ENCODE results near the gene TRIM8.
A peak's percentile ranks its signal among the peaks of the same experiment; 100 is the strongest.
"Not testable (repeated sequence)": the region's sequence is repeated elsewhere in the genome, so short reads cannot be mapped to it uniquely, and the experiment has no call there.

The TRIM8 gene

DNA sequence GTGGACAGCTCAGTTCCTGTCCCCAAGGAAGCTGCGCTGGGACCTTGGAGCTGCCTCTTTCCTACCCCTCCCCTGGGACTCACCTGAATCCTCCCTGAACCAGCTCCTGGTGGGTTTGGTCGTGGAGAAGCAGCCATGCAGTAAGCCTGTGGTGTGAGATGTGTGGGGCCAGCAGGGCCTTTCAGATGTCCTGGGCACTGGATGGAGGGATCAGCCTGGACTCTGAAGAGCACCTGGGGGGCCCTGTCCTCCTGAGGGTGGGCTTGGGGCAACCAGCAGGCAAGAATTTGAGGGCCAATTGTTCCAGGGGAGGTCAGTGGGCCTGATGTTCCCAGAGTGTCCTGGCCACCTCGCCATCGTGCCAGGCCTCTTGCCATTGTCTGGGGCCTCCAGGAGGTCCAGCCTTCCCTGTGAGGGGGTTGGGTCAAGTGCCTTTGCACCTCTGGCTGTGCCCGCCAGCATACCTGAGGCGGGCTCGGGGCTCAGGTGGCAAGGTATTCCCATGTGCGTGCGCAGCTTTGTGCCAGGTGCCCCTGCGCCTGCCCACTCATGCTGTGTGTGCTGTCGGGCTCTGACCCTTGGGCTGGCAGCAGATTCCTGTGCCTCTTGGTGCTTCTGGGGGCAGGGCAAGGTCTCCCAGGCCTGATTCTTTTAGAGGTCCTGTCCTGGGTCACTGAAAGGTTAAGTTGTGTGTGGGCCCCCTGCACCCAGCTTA, 7.3 kb downstream of the TRIM8 start:
- no peak for DNase-seq

DNA sequence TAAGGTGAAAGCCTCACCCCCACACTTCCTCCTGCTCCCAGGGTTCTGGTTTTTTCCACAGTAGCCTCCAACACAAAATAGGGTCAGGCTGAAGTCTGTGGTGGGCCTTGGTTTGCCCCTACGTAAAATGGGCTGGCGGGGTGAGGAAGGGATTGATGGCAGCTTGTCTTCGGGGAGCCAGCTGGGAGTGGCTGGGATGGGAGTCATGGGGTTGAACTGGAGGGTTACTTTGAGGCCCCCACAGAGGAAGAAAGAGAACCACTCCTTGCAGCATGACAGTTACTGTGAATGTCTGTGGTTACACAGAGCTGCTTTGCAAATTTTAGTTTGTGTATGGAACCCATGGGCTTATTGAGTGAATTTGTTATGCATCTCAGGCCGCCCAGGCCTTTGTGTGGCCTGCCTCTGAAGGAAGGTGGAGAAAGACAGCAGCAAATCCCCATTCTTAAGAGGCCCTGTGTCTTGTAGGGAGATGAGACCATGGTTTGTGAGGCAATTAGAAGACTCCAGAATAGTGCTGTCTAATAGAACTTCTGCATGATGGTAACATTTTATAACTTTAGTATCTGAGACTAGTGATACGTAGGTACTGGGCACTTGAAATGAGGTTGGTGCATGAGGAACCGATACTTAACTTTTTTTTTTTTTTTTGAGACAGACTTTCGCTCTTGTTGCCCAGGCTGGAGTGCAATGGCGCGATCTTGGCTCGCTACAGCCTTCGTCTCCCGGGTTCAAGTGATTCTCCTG, 8.1 kb downstream of the TRIM8 start:
- DNase-seq: peak; percentile 14

DNA sequence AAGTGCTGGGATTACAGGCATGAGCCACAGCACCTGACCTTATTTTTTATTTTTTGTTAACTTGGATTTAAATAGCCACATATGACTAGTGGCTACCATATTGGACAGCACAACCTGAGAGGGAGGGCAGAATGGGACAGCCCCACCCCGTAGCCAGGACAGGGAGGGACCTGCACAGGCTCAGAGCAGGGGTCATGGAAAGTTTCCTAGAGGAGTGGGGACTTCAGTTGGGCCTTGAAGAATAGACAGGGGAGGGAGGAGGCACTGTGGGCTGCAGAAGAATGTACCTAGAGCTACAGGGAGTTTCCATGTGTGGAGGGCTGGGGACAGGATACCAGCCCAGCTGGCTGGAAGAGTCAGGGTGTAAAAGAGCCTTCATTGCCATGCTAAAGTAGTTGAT, 8.8 kb downstream of the TRIM8 start:
- DNase-seq: no peak

DNA sequence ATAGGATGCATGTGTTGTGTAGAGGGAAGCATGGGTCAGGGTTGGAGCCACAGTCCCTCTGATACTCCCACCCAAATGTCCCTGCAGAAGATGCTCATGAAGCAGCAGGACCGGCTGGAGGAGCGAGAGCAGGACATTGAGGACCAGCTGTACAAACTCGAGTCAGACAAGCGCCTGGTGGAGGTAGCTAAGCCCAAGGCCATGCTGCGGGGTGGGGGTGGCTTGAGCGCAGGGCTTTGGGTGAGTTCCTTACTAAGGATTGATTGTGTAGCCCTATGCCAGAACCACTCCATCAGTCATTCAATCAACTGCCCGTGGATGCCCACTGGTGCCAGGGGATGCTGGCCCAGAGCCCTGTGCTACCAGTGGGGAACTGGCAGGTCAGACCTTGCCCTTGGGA, 10.3 kb downstream of the TRIM8 start:
- no peak for DNase-seq

DNA sequence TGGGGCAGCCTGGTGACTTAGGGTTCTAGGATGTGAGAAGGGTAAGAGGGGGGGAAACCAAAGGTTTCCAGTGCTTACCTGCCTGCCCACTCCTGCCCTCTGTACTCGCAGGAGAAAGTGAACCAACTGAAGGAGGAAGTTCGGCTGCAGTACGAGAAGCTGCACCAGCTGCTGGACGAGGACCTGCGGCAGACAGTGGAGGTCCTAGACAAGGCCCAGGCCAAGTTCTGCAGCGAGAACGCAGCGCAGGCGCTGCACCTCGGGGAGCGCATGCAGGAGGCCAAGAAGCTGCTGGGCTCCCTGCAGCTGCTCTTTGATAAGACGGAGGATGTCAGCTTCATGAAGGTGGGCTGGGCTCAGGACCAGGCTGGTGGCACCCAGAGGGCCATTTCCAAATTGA, 10.7 kb downstream of the TRIM8 start:
- no peak for DNase-seq

DNA sequence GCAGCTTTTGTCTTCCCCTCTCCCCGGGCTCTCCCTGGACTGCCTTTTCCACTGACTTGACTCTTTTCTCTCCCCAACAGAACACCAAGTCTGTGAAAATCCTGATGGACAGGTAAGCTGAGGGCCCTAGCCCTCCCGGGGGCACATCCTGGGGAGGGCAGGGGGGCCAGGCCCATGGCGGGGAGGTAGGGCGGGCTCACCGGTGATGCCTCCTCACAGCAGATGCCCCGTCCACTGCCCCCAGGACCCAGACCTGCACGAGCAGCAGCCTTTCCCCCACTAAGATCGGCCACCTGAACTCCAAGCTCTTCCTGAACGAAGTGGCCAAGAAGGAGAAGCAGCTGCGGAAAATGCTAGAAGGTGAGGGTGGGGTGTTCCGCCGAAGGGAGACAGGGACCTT, 11.7 kb downstream of the TRIM8 start:
- no peak for DNase-seq

DNA sequence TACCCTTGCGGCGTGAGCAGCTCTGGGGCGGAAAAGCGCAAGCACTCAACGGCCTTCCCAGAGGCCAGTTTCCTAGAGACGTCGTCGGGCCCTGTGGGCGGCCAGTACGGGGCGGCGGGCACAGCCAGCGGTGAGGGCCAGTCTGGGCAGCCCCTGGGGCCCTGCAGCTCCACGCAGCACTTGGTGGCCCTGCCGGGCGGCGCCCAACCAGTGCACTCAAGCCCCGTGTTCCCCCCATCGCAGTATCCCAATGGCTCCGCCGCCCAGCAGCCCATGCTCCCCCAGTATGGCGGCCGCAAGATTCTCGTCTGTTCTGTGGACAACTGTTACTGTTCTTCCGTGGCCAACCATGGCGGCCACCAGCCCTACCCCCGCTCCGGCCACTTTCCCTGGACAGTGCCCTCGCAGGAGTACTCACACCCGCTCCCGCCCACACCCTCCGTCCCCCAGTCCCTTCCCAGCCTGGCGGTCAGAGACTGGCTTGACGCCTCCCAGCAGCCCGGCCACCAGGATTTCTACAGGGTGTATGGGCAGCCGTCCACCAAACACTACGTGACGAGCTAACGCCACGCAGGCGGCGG, 12.6 kb downstream of the TRIM8 start:
- DNase-seq: no peak

DNA sequence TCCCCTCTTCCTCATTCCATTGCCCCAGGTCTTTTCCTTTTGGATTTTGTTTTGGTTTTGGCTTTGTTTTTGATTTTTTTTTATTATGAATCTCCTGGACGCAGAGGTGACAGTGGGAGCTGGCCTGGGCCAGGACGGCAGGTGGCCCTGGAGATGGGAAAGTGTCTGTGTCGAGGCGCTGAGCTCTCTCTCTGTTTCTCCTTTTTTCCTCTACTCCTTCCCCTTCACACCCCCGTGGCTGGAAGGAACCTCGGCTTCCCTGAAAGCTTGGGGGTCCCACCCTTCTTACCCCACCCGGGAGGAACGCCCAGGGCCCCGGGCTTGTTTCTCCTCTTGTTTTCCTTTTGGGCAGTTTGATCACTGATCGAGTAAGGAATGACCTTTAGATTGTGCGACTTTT, 13.2 kb downstream of the TRIM8 start:
- no peak for DNase-seq

DNA sequence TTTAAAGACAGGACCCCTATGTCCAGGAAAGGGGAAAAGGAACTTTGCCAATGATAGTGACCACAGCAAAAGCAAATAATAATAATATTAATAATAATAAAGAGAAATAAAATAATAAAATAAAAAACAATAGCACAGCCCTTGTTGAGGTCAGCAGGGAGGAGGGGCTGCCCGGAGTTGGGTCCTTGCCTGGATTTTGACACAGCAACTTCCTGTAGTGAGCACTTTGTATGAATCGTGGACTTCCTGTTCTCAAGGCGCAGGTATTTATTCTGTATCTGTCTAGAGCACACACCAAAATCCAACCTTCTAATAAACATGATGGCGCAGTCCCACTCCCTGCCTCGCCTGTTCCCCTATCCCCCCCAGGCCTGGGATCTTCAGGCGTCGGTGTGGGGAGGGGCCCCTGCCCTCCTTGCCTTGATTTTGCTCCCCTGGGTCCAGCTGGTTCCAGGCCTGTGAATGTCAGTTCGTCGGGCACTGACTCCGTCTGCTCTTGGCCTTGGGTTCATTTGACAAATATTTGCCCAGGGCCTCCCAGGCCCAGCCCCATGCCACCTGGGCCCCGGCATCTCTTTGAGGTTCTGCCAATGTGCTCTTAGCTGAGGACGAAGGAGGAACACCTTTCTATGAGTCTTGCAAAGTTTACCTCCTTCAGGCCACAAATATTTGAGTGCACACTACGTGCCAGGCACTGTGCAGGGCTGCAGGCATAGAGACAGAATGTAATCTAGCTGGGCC, 13.9 kb downstream of the TRIM8 start:
- DNase-seq: no peak

DNA sequence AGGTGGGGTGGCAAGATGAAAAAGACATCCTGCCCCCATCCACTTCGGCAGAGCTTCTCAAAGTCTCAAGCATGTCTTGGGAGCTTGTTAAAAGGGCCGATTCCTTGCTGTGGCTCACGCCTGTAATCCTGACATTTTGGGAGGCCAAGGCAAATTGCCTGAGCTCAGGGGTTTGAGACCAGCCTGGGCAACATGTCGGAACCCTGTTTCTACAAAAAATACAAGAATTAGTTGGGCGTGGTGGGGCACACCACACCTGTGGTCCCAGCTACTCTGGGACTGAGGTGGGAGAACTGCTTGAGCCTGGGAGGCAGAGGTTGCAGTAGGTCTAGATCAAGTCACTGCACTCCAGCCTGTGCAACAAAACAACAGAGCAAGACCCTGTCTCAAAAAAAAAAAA, 14.5 kb downstream of the TRIM8 start:
- no peak for DNase-seq

DNA sequence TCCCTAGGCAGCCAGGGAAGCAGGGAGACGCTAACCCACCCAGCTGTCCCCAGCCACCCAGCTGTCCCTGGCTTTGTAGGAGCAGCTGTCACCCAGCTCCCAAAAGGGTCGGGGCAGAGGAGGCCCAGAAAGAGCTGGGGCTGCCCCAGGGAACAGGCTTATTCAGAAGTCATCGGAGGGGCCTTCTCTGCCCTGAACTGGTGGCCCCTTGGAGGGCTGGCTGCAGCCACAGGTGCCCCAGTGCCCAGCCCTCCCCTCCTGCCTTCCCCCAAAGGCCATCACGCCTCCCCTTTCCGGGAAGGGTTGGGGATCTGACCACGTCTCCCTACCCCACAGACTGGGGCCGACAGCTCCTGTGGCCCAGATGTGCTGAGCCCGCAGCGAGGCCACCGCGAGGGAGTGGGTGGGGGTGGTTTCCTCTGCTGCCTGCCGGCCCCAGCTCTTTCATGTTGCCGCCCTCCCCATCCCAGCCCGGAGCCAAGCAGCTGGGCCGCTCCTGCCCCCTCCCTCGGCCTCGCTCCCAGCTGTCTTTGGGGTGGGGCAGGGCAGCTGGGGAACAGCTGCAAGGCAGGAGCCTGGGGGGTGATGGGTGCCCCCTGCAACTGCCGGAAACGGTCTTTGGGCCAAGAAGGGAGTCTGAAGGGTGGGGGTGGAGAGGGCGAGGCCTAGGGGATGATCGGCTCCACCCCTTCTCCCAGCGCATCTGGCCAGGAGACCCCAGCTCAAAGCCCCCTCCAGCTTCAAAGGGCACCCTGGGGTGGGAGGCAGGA, 16.8 kb downstream of the TRIM8 start:
- DNase-seq: peak; percentile 82

DNA sequence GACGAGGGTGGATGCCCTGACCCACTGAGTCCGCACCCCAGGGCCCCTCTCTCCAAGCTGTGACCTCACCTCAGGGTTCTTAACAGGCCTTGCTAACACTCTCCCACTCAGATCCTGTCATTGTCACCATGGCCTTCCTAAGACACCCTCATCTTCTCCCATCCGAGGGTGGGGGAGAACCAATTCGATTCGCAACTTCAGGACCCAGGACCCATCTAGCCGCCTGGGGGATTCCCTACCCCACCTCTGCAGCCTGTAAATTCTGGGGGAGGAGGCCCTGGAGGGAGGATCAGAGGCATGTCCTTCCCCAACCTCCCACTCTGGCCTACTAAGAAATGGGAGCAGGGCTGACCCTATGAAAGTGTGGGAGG, 17.4 kb downstream of the TRIM8 start:
- no peak for DNase-seq

DNA sequence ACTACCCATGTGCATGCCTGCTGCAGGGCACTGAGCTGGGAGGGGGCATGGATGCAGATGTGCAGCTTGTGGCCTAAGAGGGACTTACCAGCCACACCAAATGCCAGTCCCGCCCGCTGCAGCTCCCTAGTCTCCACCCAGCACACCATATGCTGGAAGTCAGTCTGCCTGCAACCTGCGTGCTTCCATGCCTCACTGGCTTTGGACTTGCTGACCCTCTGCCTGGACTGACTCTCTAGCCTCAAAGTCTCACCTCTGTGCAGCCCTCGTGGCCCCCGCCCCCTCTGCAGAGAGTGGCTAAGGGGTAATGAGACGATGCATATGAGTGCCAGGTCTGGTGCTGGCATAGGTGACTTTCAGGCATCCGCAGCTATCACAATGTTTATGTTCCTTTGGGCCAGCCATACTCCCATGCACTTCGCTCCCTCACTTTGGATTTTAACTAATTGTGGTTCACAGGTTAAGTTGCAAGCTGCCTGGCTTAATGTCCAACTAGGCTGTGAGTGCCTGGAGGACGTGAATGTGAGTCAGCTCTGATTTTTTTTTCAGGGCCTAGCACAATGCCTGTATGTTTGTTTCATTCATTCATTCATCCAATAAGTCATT, 21.7 kb downstream of the TRIM8 start:
- no peak for DNase-seq

DNA sequence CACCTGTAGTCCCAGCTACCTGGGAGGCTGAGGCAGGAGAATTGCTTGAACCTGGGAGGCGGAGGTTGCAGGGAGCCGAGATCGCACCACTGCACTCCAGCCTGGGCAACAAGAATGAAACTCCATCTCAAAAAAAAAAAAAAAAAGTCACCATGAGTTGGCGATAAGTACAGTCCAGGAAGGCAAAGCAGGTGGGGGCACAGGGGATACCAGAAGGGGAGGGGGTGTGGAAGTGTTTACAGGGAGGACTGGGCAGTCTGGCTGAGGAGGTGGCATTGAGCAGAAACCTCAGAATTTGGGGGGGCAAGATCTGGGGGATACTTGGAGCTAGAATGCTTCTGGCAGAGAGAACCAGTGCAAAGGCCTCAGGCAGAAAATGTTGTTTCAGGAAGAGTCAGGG, 23.1 kb downstream of the TRIM8 start:
- not testable (repeated sequence) for DNase-seq

DNA sequence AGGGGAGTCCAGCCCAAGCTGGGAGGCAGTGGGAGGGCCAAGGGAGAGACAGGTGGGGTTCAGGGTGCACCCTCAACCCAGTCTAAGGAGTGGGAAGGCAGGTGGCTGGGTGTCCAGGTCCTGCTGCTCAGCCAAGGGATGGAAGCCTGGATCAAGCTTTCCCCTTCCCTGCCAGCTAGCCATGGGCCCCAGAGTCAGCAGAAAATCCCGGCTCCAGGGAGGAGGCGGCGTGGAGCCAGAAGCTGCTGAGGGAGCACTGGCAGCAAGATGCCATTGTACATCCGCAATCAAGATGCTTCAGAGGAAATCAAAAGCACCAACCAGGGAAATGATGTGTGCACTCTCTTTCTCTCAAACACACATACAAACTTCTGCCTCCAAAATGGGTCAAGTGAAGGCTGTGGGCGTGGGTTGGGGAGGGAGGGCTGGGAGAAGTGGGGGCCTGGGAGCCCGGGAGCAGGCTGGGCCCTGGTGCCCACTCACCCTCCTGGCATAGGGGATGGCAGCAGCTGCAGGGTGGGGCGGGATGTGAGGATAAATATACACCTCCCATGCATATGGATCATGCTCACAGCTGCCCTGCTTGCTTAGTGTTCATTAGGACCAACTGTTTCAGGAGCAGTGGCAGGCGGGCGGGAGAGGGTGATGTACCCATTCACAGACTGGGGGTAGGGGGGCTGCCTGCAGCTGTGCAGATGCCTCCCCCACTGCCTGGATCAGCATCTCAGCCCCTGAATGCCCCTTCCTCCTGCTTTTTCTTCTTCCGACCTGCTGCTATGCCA, 24.2 kb downstream of the TRIM8 start:
- no peak for DNase-seq

DNA sequence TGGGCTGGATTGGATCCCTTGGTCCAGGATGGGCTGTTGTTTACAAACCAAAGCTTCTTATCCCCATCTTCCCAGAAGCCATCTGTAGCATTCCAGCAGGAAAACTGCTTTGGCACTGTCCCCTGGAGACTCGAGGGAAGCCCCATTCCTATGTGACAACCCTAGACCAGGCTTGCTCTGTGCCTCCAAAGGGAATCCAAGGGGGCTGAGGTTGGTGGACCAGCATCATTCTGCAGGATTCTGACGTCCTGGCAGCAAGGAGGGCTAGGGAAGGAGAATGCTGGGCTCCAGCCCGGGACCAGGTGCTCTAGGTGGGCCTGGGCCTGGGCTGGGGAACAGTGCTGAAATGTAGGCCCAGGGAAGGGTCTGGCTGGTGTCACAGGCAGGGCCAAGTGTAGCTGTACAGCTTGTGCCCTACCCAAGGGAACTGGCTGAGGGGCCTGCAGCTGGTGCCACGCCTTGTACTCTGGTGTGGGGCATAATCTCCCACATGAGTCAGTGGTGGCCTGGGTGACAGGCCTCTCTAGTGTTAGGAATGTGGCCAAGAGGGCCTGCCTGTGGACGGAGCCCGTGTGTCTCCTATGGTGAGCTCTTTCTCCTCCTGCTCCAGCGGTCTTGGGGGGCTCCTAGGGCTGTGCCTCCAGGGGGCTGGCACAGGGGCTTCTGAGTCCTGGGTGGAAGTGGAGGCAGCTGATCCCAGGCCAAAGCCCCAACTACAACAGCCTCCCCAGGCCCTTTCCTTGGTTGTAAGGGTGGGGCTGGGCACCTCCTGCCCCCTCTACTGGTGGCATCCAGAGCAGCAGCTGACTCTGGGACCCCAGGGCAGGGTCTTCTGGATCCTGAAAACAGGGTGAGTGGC, 25.2 kb downstream of the TRIM8 start:
- peak; percentile 74 for DNase-seq

DNA sequence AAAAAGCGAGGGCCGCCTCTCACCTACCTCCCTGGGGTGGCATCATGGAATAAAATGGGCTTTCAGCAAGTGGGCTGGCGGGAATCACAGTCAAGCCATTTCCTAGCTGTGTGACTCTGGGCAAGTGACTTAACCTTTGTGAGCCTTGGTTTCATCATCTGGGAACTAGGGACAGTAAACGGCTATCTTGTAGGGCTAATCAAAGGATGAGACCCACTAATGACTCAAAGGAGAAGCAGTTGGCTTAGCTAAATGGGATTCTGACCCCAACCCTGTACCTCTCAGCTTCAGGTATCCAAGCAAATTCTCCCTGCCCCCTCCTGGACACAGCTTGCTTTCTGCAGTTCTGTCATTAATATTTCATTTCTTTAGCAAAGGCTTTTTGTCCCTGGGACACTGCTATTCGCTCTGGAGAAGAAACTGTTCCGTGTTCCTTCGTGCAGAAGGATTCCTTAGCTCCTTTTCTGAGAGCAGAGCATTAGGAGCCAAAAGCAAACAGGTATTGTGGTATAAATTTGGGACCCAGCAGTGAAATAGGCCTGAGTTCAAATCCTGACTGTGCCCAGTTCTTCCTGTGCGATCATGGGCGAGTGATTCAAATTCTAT, 25.9 kb downstream of the TRIM8 start:
- DNase-seq: no peak

DNA sequence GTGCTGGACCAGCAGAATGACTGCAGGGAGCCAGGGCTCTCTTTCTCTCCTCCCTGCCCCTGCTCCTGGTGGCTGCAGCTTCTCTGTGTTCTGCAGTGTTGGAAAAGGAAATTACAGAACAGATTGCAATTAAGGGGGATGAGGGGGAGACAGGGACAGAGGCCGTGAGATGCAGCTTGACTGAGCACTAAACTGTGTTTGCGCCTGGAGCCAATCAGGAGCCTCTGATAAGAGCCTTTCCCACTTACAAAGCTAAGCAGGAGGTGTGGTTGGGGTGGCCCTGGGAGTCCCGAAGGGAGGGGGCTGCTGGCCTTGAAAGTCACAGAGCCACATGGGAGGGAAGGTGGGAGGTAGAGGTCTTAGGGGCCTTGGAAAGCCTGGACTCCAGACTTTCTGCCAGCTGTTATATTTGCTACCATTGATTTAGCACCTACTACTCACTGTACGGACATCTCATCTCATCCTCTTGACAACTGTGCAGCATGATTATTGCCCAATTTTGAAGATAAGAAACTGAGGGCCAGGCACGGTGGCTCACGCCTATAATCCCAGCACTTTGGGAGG, 26.7 kb downstream of the TRIM8 start:
- peak; percentile 74 for DNase-seq

DNA sequence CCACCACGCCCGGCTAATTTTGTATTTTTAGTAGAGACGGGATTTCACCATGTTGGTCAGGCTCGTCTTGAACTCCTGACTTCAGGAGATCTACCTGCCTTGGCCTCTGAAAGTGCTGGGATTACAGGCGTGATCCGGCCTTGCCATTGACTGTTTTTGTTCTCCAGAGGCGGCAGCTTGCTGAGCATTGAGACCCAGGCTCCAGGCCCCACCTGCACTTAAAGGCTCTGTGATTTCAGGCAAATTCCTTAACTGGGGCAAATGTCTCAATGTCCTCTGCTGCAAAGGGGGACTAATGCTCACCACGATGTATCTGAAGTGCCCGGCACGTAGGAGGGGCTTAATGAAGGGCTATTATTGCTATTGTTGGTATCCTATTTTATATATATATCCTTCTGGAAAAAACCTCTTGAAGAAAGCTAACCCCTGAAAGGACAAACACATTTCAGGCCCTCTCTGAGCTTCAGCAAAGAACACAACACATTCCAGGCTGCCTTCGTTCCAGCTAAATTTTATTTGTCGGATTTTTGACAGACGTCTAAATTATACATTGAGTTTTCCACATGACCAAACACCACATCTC, 29.0 kb downstream of the TRIM8 start:
- no peak for DNase-seq

Data from hematopoietic multipotent progenitor cell treated with erythropoietin and hydrocortisone succinate and interleukin-3 and kit ligand, for 6 days (in vitro differentiated cells).